HG02852 (cell line): Measurements from ENCODE around the gene PAPSS1.
"Not testable (repeated sequence)": the region's sequence is repeated elsewhere in the genome, so short reads cannot be mapped to it uniquely, and the experiment has no call there.

Source experiments
- ATAC-seq: cut with Tn5 transposase; IDR thresholded peaks from one replicate; pipeline ENCODE4 v1.9.1; 2021; ENCODE audit warnings: mild to moderate bottlenecking, moderate library complexity; ENCODE audit not compliant: unreplicated experiment

The PAPSS1 gene

DNA sequence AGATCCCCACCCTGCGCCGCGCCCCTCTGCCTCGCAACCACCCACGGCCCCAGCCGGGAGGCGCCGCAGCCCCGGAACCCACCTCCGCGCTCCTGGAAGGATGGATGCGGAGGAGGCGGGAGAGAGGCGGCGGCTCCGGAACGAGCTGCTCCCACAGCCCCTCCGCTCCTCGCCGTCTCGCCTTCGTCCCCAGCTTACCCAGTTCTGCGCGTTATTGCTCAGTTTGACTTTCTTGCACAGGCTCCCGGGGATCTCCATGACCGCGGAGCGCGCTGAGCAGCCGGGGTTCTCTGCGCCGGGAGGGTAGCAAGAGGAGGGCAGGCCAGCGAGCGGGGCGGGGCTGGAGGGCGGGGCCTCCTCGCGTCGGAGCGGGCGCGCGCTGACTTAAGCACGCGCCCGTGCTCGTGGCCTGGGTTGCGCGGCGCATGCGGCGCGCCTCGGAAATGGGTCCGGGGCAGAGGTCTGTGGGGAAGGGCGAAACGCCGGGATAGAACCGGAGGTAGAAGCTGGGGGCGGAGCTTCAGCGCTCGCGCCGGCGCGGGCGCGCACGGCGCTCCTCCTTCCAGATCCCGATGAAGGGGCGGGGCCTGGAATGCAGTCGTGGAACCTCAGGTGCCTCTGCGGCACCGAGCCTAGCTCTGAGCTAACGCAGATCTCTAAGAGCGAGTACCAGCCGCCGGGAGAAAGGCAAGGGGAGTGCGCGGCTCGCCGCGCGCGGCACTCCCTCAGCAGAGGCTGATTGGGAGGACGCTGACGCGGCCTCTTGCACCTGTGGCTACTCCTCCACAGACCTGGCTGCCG lies at the start of gene PAPSS1:
TSS of gene PAPSS1 (minus strand) at position 313 of the 801 bp plus-strand sequence. CDS start at position 258, 55 bp downstream.
- ATAC-seq: peak; percentile 84

DNA sequence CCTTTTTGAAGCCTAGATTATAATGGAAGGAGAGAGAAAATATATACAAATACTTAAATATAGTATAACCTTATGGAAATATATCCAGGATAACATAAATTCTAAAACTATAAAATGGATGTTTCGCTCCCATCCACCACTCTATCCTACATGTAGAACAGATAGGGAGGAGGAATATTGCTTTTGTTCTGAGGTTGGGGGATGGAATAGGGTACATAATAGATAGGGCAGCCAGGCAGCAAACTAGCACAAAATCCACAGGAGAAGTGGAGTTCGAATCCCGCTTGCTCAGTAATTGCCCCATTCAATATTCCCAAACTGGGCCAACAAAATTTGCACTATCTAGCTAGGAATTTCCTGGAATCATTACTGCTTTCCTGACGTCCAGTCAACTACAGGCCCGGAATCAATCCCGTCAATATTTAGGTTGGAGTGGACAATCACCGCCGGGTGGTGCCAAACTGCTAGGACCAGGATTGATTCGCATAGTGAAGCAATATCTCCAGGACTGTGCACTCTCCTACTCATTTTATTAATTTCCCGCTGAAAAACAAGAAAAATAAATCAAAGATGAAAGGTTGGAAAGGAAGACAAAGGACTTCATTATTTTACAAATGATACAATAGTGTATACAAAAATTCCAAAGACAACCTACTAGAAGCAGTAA lies 40.4 kb upstream of the PAPSS1 start:
- ATAC-seq: no peak

DNA sequence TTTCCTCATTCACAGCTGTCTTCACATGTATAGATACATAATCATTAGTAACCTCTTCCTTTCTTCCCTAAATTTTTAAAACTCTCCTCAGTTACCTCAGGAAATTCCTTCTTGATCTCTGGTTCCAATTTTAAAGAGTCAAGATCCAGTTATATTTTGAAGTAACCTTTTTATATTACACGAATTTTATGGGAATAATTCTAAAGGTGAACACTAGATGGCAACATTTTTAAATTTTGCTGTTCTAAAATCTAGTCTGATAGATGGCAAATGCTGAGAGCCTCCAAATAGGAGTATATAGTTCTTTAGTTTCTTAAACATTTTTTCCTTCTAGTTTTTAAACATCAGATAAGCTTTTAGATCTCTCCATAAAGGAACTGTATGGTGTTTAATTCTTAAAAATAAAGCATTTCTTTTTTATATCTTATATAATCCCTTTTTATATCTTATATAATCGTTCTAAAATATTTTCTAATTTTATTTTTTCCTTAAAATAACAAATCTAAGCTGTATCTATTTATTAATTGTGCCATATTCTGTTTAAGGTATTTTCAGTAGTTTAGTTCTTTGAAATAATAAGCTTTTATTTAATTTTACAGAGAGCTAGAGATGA lies 37.9 kb upstream of the PAPSS1 start:
- ATAC-seq: no peak

DNA sequence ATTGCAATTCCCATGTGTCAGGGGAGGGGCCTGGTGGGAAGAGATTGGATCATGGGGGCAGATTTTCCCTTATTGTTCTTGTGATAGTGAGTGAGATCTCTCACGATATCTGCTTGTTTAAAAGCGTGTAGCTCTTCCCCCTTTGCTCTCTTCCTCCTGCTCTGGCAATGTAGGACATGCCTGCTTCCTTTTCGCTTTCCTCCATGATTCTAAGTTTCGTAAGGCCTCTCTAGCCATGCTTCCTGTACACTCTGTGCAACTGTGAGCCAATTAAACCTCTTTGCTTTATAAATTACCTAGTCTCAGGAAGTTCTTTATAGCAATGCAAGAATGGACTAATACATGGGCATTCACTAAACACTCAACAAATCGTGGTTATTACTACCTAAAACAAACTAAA lies 37.2 kb upstream of the PAPSS1 start:
- no peak for ATAC-seq

DNA sequence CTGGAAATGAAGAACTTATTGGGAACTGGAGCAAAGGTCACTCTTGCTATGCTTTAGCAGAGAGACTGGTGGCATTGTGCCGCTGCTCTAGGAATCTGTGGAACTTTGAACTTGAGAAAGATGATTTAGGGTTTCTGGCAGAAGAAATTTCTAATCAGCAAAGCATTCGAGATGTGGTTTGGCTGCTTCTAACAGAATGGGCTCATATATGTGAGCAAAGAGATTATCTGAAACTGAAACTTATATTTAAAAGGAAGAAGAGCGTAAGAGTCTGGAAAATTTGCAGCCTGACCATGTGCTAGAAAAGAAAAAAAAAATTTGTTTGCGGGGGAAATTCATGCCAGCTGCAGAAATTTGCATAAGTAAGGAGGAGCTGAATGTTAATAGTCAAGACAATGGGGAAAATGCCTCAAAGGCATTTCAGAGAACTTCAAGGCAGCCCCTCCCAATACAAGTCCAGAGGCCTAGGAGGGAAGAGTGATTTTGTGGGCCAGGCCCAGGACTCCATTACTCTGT lies 35.9 kb upstream of the PAPSS1 start:
- no peak for ATAC-seq

GRCh38 chr4:107751670-107752069 lies 31.6 kb upstream of the PAPSS1 start:
- ATAC-seq: no peak

DNA sequence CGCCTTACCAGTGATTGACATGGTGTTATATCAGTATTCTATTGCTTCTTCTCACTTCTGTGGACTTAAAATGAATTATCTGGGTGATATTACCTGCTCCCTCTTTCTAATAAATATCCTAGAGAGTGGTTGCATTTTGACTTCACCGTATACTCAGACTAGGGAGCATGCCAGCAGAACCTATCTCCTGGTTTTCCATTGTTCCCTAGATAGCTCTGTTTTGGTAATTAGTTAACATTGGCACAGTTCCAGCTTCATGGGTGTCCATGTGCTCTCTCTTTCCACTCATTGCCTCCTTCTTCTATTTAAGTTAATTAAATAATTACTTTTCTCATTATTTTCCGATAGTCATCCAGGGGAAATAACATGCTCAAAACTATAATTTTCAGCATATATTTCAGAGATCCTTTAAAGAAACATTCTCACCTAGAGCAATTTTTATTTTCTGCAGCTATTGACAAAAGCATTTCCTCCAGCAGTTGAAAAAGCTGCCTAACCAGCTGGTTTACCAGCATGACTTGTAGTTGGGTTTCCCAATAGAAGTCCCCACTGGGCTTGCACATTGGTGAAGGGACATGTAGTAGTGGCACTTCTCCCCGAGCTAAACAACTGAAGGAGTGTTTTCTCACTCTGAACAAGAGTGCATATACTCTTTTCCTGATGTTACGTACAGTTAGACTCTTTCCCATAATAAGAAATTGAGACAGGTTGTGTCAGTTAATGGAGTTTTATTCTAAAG lies 27.9 kb upstream of the PAPSS1 start:
- ATAC-seq: no peak

DNA sequence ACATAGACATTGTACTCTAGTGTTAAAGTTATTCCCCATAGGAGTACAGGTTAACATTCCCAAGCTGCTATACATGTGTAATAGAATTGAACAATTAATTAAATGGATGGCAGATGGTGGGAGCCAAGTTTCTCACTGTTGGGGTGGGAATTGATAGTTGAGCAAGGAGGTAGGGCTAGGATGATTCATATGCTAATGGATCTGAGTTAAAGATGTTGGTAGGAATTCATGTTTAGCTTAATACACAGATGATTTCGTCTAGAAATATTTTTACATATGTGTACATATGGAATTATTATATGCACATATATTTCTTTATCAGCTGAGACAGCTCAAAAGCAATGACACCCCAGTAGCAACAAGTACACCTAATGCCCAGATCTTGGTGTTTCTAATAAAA lies 26.1 kb upstream of the PAPSS1 start:
- no peak for ATAC-seq

- ATAC-seq: no peak
Observed at GRCh38 chr4:107744532-107744931, 24.5 kb upstream of the PAPSS1 start.

- ATAC-seq: no peak
Observed at GRCh38 chr4:107743532-107743931, 23.5 kb upstream of the PAPSS1 start.

GRCh38 chr4:107742791-107743190 lies 22.8 kb upstream of the PAPSS1 start:
- ATAC-seq: no peak

DNA sequence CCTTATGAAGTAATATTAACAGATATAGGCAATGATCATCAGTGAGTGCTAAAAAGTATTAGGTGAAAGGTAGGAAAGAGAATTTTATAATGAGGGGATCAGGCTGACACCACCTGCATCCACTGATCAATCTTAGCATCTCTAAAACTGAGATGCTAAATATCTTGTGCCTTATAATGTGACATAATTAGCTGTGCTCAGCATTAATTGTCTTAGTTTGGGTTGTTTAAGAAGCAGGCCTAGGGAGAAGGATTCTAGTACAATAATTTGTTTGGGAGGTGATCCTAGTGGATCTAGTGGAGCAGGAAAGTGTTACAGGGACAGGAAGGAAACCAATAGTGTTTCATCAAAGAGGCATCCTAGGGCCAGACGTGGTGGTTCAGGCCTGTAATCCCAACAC lies 22.2 kb upstream of the PAPSS1 start:
- ATAC-seq: no peak

GRCh38 chr4:107740950-107741701 lies 21.1 kb upstream of the PAPSS1 start:
- ATAC-seq: no peak

DNA sequence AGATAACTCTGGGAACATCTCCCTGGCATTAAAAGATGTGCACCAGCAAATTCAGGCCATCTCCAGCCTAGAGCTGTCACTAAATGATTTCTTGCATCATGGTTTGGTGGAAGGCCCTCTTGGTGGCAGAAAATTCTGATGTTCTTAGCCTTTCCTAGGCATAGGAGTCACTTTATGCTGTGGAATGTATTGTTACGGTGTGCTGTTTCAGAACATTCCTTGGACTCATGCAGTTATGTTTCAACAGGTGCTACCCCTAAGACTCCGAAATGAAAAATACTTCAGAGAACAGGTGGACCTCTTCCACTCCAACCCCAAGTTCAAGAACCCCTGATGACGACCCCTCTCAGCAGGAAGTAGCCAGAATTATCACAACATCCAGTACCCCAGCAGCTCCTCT lies 20.3 kb upstream of the PAPSS1 start:
- ATAC-seq: no peak

GRCh38 chr4:107737450-107737849 lies 17.4 kb upstream of the PAPSS1 start:
- ATAC-seq: no peak

GRCh38 chr4:107736924-107737448 lies 17.0 kb upstream of the PAPSS1 start:
- ATAC-seq: peak; percentile 50

- peak; percentile 79 for ATAC-seq
Observed at GRCh38 chr4:107736037-107736436, 16.0 kb upstream of the PAPSS1 start.

- ATAC-seq: no peak
Observed at GRCh38 chr4:107734120-107734519, 14.1 kb upstream of the PAPSS1 start.

DNA sequence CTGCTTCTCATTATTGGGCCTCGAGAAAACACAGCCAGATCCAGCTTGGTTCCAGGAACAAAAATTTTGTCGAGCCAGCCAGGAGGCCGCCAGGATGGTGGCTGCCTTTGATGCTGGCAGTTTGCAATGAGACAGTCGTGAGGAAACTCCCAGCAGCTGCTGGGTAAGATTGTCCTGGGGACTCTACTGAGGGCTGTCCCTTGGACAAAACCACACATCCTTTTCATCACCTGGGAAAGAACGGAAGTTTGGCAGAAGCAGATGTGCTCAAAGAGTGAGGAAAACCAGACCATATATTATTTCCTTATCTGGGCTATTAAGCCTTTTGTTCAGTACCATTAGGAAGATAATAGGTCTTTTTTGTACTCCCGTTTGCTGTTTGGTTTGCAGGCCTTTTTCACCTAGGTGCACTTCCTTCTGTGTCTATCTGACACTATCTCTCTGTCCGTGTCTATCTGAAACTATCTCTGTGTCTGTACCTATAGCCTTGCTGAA lies 13.4 kb upstream of the PAPSS1 start:
- no peak for ATAC-seq

GRCh38 chr4:107729050-107729449 lies 9.0 kb upstream of the PAPSS1 start:
- ATAC-seq: not testable (repeated sequence)
